RWPE1 (cell line): ENCODE data around the gene U2AF1L4.

Source experiments
- CTCF ChIA-PET: fragments of 350-600 bp; sonication (Branson Sonifier 250); formaldehyde crosslinking; extraction: SDS; loops from one replicate; lab custom pipeline; 2021; lab: Yijun Ruan, JAX
- POLR2A ChIA-PET: fragments of 400-600 bp; formaldehyde crosslinking; extraction: SDS; loops from one replicate; lab custom pipeline; 2020; ENCODE audit warnings: antibody characterized with exemption; ENCODE audit not compliant: low non-redundant PET; lab: Yijun Ruan, JAX
- DNase-seq: peaks from one replicate; pipeline ENCODE4 v3.0.0; 2012; ENCODE audit warnings: low spot score
- H3K27ac ChIP-seq: fragments of 450-650 bp; 2 replicates; pipeline ENCODE4 v1.5.1; 2017
- CTCF ChIP-seq: fragments of 450-650 bp; conservative IDR thresholded peaks from 2 replicates; pipeline ENCODE4 v1.5.1; 2017; ENCODE audit warnings: low read depth, mild to moderate bottlenecking

U2AF1L4 gene

GRCh38 chr19:35754370-35755130 lies 9.3 kb upstream of the U2AF1L4 start:
- no peak for TF ChIP-seq CTCF
- peak overlapping the region; percentile 98 for H3K27ac ChIP-seq
- no peak for DNase-seq
- POLR2A ChIA-PET: no interaction called here
- CTCF ChIA-PET: no interaction called here

- CTCF ChIA-PET: no interaction called here
- peak overlapping the region; percentile 98 for H3K27ac ChIP-seq
- no peak for DNase-seq
- no peak for TF ChIP-seq CTCF
- POLR2A ChIA-PET: no interaction called here
Measured at GRCh38 chr19:35753634-35754369, 8.6 kb upstream of the U2AF1L4 start.

GRCh38 chr19:35752746-35753350 lies 7.6 kb upstream of the U2AF1L4 start:
- CTCF ChIA-PET: interaction anchor here (0.6 to 0.7 kb wide), 2 partner anchors 11 to 19 kb away, joined by 4 to 6 read pairs; no protein-coding TSS in a partner anchor
- no peak for TF ChIP-seq CTCF
- POLR2A ChIA-PET: no interaction called here

GRCh38 chr19:35751839-35752745 lies 6.9 kb upstream of the U2AF1L4 start:
- ChIA-PET POLR2A (interaction anchor here (1.1 kb wide), 1 partner anchor 11 kb away, joined by 3 read pairs; no protein-coding TSS in a partner anchor), CTCF (interaction anchor here (0.7 kb wide), 1 partner anchor 18 kb away, joined by 6 read pairs; no protein-coding TSS in a partner anchor)
- H3K27ac ChIP-seq: no peak overlapping the region; the same call in 1 of the 2 replicates

More at GRCh38 chr19:35752746-35753350, 7.6 kb upstream of the U2AF1L4 start:
- DNase-seq: no peak
- H3K27ac ChIP-seq: peak overlapping the region; percentile 98; the same call in 1 of the 2 replicates

GRCh38 chr19:35750167-35750566 lies 4.9 kb upstream of the U2AF1L4 start:
- CTCF ChIA-PET: no interaction called here
- no peak for TF ChIP-seq CTCF
- POLR2A ChIA-PET: interaction anchor here (1.0 kb wide), 1 partner anchor 47 kb away, joined by 3 read pairs; no protein-coding TSS in a partner anchor
- peak overlapping the region; percentile 31 for H3K27ac ChIP-seq
- no peak for DNase-seq

More at GRCh38 chr19:35751839-35752745, 6.9 kb upstream of the U2AF1L4 start:
- no peak for DNase-seq
- TF ChIP-seq CTCF: no peak
